Measurements from ENCODE around the gene SPACA4. TPM values are rescaled to one million over a fixed set of nuclear protein-coding genes. Genes with fewer than 3 reads are reported as not detected.

Gene SPACA4
- total and polyA plus RNA-seq, 10 of the 15 experiments (the other 5 are each of a cell fraction or from before 2014, with no cell fraction given): not detected

- no peak for TF ChIP-seq ELK1 (IDR thresholded peaks at IDR 0.05; ENCODE audit: low read depth, low read length)
- TF ChIP-seq PRDM15 (CRISPR knock-in tag; IDR thresholded peaks at IDR 0.05): no peak
Measured at GRCh38 chr19:48595171-48595570, 11.4 kb upstream of the SPACA4 start (continued).

GRCh38 chr19:48595833-48596232, 10.7 kb upstream of the SPACA4 start:
- Histone ChIP-seq H3K9me3 (replicated peaks; ENCODE audit: control insufficient read depth, insufficient read depth, low read length) (no peaks in the 10 kb centered on the region), H3K27ac (ENCODE audit: control insufficient read depth, insufficient read depth) (no peak overlapping the region), H3K36me3 (ENCODE audit: control insufficient read depth in 2 of 2, insufficient read depth in 2 of 2, low read length in 1 of 2) (no peaks in the 10 kb centered on the region), H3K4me1 (ENCODE audit: control insufficient read depth, insufficient read depth, low read length) (peaks cover 6% of the 10 kb centered on the region; the same call in 1 of the 2 replicates), H3K4me2 (ENCODE audit: control insufficient read depth, insufficient read depth) (no peak overlapping the region), H4K20me1 (ENCODE audit: control insufficient read depth, insufficient read depth) (no peaks in the 10 kb centered on the region), H3K4me3 (no peak overlapping the region), H2AFZ (ENCODE audit: control insufficient read depth, low read depth, low read length) (no peak overlapping the region), H3K79me2 (ENCODE audit: control insufficient read depth, insufficient read depth, low read length) (no peaks in the 10 kb centered on the region; the same call in 1 of the 2 replicates), H3K27me3 (replicated peaks in 1 of 2; ENCODE audit: control insufficient read depth in 2 of 2, insufficient read depth in 2 of 2, low read length in 1 of 2) (peaks cover 0 to 2% of the 10 kb centered on the region in 2 experiments; a peak in 1 of 4 replicates), H3K9ac (ENCODE audit: control insufficient read depth, insufficient read depth, low read length) (no peak overlapping the region)
- RAD21 ChIA-PET (ENCODE audit: unreplicated experiment): no interaction called here
- CTCF ChIA-PET: interaction anchor here (0.8 to 1.7 kb wide), 4 partner anchors 11 to 88 kb away, joined by 3 to 9 read pairs (median 4); no protein-coding TSS in a partner anchor
- SMC1A ChIA-PET (ENCODE audit: uncharacterized antibody, unreplicated experiment): interaction anchor here (1.4 to 2.0 kb wide), 2 partner anchors 11 to 13 kb away, joined by 6 read pairs; no protein-coding TSS in a partner anchor
- ATAC-seq (no peak), FAIRE-seq (no peak), DNase-seq (ENCODE audit: low read depth, low spot score) (no peak)
- POLR2A ChIA-PET: no interaction called here
- in situ Hi-C loops (cut with MboI) (no loop called here), intact Hi-C loops (cut with micrococcal nuclease; ENCODE audit: unreplicated experiment) (no loop called here)
- 53% methylated on average over 6 of the region's 6 CpGs for WGBS (ENCODE audit: insufficient coverage, insufficient replicate concordance, low lambda C conversion rate, missing lambda C conversion rate)
- no TSS peak for BruUV-seq (replicated peaks)
- TF ChIP-seq MEF2B (IDR thresholded peaks at IDR 0.05; ENCODE audit: partially characterized antibody, poor library complexity, severe bottlenecking): no peak
- no peak for TF ChIP-seq E2F8 (IDR thresholded peaks at IDR 0.05; ENCODE audit: low read depth, partially characterized antibody)
- no peak for TF ChIP-seq CREM (IDR thresholded peaks at IDR 0.05; ENCODE audit: low read depth)
- TF ChIP-seq MYC (IDR thresholded peaks at IDR 0.05; ENCODE audit: insufficient read depth, insufficient read length, insufficient replicate concordance, low read length, severe bottlenecking): no peak
- no peak for TF ChIP-seq FOXK2 (IDR thresholded peaks at IDR 0.05)
- no peak for TF ChIP-seq SUPT20H (IDR thresholded peaks at IDR 0.05; ENCODE audit: borderline replicate concordance, control insufficient read depth, low read depth, low read length)
- TF ChIP-seq POLR2AphosphoS5 (IDR thresholded peaks at IDR 0.05; ENCODE audit: low read length): no peak
- TF ChIP-seq NRF1 (conservative IDR thresholded peaks at IDR 0.05; ENCODE audit: low read depth, low read length): no peak
- no peak for TF ChIP-seq ELK1 (IDR thresholded peaks at IDR 0.05; ENCODE audit: low read depth, low read length)
- TF ChIP-seq STAT3 (IDR thresholded peaks at IDR 0.05; ENCODE audit: low read depth, low read length): no peak
- TF ChIP-seq TARDBP (IDR thresholded peaks at IDR 0.05; ENCODE audit: borderline replicate concordance): no peak
- no peak for TF ChIP-seq IRF4 (IDR thresholded peaks at IDR 0.05; ENCODE audit: low read depth, low read length)
- TF ChIP-seq BMI1 (IDR thresholded peaks at IDR 0.05; ENCODE audit: borderline replicate concordance): no peak

Measured in GM12878 (cell line).